GM18909 (cell line): ENCODE data around the gene LMNA.

Experiments
- ATAC-seq: cut with Tn5 transposase; IDR thresholded peaks from one replicate; pipeline ENCODE4 v1.9.1; 2021; ENCODE audit warnings: mild to moderate bottlenecking; ENCODE audit not compliant: unreplicated experiment, poor library complexity

LMNA gene

GRCh38 chr1:156135930-156136871 is 21.7 kb downstream of the LMNA start:
- ATAC-seq, result no peak

GRCh38 chr1:156136970-156137483 is 22.5 kb downstream of the LMNA start:
- ATAC-seq, result no peak

GRCh38 chr1:156138458-156138867 is 24.0 kb downstream of the LMNA start:
- ATAC-seq, result no peak

DNA sequence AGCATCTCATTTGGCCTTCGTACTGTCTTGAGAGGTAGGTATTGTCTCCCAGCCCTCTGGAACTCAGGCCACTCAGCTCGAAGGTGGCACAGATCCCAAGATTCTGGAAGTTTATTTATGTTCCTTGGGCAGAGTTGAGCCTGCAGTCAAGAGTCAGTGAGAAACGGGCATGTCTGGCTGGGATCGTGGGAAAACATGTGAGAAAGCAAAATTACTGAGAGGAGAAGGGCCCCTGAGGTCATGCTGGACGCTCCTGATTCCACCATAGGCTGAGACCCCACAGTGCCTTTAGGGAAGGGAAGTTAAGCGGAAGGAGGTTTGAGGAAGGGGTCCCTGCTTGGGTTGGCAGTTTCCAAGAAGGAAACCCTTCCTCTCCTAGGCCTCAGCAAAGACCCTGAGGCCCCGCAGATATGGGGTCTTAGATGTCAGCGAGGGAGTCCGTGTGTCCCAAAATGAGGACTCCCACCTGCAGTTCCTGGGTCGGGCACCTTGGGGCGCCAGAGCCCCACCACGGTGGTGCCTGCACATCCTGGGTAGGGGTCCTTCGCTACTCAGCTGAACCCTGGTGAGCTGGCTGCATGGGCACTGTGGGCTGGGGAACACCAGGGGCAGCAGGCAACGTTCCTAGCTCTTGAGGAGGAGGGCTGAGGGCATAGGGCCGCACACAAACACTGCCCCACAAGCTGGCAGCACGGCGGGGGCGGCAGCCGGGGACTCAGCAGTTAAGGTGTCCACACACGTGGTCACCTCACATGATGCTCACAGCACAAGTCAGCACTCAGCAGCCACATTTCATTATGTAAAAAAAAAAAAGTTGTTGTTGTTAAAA is 26.6 kb downstream of the LMNA start:
- no peak for ATAC-seq

DNA sequence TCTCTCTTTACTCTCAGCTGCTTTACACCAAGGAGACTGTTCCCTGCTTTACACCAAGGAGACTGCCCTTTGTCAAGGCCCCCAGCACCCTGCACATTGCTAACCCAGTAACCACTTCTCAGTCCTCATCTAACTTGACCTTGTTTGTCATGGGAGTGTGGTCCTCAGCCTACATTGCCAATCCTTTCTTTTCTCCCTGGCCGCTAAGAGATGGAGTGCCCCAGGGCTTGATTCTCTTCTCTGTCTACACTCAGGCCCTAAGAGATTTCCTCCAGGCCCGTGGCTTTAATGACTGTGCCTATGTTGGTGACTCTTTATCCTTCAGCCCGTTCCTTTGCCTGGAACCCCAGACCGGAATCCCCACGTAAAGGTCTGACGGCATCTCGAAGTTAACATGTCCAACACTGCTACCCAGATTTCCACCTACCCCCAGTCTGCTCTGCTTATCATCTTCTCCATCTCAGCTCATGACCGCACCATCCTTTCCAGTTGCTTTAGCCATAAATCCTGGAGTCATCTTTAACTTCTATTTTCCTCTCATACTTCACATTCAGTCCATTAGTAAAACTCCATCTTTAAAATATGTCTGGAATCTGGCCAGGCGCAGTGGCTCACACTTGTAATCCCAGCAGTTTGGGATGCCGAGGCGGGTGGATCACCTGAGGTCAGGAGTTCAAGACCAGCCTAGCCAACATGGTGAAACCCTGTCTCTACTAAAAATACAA is 29.4 kb downstream of the LMNA start:
- no peak for ATAC-seq

DNA sequence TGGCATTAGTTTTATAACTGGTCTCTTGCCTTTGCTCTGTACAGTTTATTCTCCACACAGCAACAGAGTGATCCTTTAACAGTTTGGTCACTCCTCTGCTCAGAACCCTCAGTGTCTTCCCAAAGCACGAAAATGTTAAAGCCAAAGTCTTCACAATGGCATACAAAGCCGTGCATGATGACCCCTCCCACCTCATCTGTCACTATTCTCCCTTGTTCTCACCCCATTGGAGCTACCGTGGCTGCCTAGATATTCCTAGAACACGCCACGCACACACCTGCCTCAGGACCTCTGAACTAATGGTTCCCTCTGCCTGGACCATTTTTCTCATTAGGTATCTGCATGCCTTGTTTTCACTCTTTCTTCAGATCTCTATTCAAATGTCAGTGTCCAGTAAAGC is 30.2 kb downstream of the LMNA start:
- no peak for ATAC-seq

DNA sequence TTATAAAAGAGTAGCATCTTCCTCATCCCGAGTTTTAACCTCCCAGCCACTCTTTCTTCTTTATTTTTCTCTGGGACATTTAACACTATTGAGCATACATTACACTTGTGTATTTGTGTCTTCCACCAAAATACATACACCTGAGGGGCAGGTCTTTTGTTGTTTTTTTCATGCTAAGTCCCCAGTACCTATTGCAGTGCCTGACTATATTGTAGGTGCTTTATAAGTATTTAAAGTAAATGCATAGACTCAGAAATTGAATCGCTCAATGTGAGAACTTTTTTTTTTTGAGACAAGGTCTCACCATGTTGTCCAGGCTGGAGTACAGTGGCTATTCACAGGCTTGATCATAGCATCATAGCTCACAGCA is 31.1 kb downstream of the LMNA start:
- ATAC-seq, result no peak

DNA sequence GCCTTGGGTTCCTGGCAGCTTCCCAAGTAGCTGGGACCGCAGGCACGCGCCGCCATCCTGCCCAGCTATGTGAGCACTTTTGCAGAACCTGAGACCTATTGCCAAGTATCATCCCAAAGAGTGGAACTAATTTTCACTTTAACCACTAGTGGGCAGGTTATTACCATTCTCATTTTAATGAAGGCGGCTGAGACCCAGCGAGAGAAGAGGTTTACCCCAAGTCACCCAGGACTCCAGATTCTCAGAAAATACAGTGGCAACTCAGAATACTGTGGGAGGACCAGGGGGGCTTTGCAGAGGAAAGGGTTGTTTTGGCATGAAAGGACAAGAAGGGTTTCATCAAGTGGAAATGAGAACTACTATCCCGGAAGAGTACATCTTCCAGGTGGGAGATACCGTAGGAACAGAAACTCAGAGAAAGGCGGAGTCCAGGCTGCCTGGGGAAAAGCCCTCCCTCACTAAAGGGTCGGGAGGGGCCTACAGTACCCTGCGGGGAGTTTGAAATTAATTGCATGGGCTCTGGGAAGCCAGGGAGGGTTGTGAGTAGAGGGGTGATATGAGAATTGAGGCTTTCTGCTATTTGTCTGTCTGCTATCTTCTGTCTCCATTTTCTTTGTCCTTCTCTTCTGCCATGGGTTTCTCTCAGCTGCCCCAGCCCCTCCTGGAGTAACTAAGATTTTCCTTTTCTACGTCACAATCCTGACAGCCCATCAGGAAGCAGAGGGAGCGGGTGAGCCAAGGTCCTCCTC is 31.7 kb downstream of the LMNA start:
- ATAC-seq, result no peak

DNA sequence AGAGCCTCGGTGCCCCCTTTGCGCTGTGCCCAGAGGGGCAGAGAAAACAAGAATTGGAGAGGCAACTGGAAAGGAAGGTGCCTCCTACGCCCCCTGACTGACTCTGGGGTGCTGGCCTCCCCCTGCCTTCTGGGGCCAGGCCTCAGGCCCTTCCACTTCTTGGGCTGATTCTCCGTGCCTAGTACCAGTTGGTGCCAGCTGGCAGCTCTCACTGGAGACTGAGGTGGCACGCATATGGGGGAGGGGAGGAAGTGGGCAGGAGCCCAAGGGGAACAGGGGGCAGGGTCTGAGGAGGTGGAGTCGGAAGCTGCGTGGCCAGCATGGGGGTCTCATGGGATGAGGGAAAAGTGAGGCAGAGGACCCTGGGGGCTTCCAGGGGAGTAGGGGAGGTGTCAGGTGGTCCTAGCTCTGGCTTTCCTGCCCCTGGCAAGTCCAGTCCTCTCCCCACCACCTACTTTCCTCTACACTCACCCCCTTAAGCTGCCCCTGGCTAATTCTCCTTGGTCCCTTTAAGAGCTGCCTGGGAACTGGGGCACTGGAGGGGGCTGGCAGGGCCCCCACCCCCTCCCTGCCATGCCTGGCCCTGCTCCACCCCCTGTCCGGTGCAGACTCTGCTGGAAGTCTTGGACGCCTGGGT is 32.4 kb downstream of the LMNA start:
- no peak for ATAC-seq

DNA sequence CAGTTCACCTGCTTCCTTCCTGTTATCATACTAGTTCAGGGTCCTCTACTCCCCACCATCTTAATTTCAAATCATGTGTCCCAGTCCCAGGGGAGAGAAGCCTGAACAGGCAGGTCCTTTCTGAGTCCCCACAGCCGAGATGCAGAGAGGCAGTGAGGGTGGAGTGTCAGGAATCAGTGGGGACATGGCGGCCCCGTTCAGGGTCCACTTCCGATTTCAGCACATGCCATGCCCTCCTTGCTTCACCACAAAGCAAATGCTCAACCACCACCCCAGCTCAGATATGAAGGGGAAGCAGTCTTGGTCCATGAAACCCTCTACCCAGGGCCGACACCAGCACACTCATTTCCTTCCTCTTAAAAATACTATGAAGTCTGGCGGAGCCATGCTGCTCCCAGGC is 33.7 kb downstream of the LMNA start:
- ATAC-seq, result no peak

GRCh38 chr1:156149374-156150332 is 35.1 kb downstream of the LMNA start:
- ATAC-seq, result peak; percentile 42

- no peak for ATAC-seq
These were observed 36.0 kb downstream of the LMNA start for GRCh38 chr1:156150333-156151011.

DNA sequence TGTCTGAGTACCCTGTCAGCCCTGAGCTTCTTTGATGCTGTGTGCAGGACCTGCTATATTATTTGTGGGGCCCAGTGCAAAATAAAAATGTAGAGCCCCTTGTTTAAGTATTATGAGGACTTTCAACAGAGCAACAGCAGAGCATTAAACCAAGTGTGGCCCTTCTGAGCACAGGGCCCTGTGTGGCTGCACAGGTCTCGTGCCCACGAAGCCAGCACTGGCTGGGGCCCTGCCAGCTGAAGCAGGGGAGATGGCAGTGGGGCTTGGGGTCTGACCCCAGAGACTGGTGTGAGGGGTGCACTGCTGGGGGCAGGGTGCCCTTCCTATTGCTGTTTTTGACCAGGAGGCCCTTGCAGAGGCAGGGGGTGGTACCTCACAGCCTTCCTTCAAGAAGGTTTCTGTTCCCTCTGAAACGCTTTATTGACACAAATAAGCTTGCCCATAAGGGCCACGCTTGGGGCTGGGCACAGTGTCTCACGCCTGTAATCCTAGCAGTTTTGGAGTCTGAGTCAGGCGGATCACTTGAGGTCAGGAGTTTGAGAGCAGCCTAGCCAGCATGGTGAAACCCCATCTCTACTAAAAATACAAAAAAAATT is 36.7 kb downstream of the LMNA start:
- ATAC-seq, result no peak

GRCh38 chr1:156152628-156153027 is 38.1 kb downstream of the LMNA start:
- ATAC-seq, result no peak

- ATAC-seq, result no peak
These were observed 38.9 kb downstream of the LMNA start, which contains the start of gene SEMA4A for GRCh38 chr1:156153362-156153761. Gene SEMA4A, plus strand, starts transcription at chr1:156153585. Its CDS starts 994 bp downstream, at chr1:156154579.

DNA sequence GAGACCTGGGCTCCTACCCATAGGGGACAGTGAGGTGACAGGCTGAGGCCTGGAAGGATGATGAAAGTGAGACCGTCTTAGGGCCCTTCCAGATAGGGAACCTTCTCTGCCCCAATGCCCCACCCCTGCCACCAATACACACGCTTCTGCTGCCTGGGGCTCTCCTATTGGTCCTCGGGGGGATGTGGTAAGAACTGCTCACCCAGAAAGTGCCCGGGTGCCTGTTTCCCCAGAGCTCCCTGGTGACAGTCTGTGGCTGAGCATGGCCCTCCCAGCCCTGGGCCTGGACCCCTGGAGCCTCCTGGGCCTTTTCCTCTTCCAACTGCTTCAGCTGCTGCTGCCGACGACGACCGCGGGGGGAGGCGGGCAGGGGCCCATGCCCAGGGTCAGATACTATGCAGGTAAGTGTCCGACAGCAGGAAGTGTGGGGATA is 39.8 kb downstream of the LMNA start:
- ATAC-seq, result peak; percentile 56
